ENCODE measurements around the gene PITPNM2. TPM values are rescaled to one million over a fixed set of nuclear protein-coding genes. Genes with fewer than 3 reads are reported as not detected.

PITPNM2 gene
- total RNA-seq, 2 donors from 2014 or later: 21.7 to 47.9 TPM

DNA sequence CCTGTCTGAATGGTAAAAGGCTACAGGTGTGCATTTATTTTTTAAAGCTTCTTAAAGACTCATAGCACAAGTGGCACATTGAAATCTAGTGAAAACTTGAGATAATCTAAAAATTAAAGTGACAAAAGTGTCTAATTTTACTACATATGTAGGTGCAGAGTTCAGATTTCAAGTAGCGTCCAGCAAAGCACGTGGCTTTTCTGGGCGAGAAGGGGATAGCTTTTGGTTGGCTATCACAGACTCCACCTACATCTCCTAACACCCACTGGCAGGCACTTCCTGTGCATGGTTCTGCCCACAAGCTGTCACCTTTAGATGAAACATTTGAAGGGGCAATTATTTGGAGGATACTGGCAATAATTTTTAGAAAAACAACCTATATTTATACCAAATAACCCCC lies 1.9 kb upstream of the PITPNM2 start:
- DNase-seq (no peak), ATAC-seq (no peak)
- no peaks in the 10 kb centered on the region for H3K9me3 ChIP-seq (ENCODE audit: control insufficient read depth, low read length, poor library complexity, severe bottlenecking)
- H3K27me3 Mint-ChIP-seq: no peaks in the 10 kb centered on the region
- peaks cover 3% of the 10 kb centered on the region for H3K36me3 Mint-ChIP-seq (ENCODE audit: low read depth)
- H3K27ac Mint-ChIP-seq: no peak overlapping the region
- H3K4me3 Mint-ChIP-seq: peak overlapping the region; percentile 19
- peaks cover 16% of the 10 kb centered on the region for H3K4me1 Mint-ChIP-seq

DNA sequence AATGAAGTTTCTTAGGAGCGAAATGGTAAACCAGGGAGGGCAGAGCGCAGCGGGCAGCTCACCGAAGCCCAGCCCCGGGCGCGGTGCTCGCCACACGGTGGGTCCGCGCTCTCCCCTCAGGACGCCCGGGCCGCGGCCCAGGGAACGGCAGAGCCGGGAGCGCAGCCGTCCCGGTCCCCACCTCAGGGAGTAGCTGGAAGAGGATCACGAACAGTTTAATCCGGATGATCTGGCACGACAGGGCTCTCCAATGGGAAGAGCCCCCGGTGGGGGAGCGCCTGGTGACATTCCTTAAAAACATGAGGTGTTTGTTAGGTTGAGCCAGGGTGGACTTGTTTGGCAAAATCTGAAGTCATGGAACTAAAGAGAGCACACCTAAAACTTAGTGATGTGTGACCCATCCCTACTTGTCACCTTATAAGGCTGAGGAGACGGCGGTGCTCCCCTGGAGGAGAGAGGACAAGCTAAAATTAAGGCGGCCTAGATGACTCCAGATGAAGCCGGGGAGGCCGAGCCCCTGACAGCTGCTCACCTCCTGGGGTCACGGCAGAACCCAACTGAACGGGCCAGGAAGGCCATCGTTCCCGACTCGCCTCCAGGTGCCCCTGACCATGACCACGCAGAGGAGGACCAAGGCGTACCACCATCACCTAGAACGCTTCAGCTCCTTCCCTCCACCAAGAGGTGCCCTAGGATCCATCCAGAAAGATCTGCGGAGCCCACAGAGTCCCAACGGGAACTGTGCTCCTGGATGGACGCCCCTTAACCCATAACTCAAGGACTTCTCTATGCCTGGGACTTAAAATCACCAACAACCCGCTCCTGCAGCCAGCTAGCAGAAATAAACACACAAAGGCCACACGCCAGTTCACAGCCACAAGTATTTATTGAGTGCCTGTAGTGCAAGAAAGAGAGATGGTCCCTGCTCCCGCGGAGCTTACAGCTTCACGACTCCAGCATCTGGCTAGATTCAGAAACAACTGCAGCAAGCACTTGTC lies 866 bp upstream of the PITPNM2 start:
- no peaks in the 10 kb centered on the region for H3K9me3 ChIP-seq (ENCODE audit: control insufficient read depth, low read length, poor library complexity, severe bottlenecking)
- no peak for DNase-seq
- Mint-ChIP-seq H3K27ac (no peak overlapping the region), H3K4me1 (peaks cover 18% of the 10 kb centered on the region), H3K27me3 (no peaks in the 10 kb centered on the region), H3K36me3 (ENCODE audit: low read depth) (peaks cover 3% of the 10 kb centered on the region), H3K4me3 (peak overlapping the region; percentile 84)
- peak; percentile 5 for ATAC-seq

DNA sequence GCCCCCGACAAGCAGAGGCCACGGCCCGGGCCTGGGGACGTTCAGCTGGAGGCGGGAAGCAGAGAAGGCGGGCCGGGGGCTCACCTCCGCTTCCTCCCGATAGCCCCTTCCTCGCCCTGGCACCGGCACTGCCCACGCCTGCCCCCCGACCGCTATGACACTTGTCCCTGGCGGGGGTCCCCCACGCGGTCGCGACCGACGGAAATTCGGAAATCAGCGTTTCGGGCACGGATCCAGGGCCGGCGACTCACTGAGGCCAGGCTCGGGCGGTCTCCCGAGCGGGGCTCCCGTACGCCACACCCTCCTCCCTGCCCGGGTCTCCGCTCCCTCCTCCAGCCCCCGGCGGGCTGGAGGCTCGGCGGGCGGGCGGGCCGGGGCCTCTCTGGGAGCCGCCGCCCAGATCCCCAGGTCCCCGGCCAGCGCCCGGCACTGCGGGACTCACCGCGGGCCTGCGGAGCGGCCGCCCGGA lies 581 bp downstream of the PITPNM2 start:
- Mint-ChIP-seq H3K36me3 (ENCODE audit: low read depth) (peaks cover 3% of the 10 kb centered on the region), H3K27ac (no peak overlapping the region), H3K4me3 (peak overlapping the region; percentile 91), H3K27me3 (no peaks in the 10 kb centered on the region), H3K4me1 (peaks cover 22% of the 10 kb centered on the region)
- no peak for ATAC-seq
- no peak for DNase-seq
- H3K9me3 ChIP-seq (ENCODE audit: control insufficient read depth, low read length, poor library complexity, severe bottlenecking): no peaks in the 10 kb centered on the region

DNA sequence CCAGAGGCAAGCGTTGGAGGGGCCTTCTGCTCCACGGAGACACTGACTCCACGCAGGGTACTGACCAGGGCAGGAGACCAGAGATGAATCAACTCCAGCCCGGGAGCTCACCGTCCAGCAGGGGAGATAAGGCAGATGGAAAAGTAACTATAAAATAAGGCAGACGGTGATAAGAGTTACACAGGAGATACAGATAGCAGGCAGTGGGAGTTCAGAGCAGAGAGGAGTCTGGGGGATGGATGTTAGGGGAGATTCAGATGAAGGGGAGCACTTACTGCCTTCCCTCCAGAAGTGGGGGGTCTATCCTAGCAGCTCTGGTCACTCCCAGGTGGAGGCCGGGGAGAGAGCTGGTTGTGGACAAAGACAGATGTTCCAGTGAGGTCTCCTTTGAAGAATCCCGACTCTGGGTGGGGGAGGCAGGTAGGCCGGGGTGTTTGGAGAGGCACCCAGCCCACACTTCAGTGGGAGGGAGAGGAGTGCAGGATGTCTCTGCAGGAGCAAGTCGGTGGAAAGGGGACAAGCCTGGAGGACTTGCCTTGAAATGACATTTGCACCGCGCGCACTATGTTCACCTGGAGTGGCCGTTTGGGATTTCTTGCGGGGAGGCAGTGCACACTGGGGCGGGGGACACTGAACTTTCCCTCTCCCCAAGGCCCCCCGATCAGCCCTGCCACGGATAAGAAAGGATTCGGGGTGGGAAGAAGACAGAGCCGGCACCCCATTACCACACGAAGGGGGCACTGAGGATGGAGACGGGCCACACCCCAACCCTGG lies 1.2 kb downstream of the PITPNM2 start:
- Mint-ChIP-seq H3K4me3 (peak overlapping the region; percentile 91), H3K27ac (peak overlapping the region; percentile 14), H3K4me1 (peaks cover 26% of the 10 kb centered on the region), H3K36me3 (ENCODE audit: low read depth) (peaks cover 3% of the 10 kb centered on the region), H3K27me3 (no peaks in the 10 kb centered on the region)
- no peaks in the 10 kb centered on the region for H3K9me3 ChIP-seq (ENCODE audit: control insufficient read depth, low read length, poor library complexity, severe bottlenecking)
- DNase-seq (no peak), ATAC-seq (no peak)

DNA sequence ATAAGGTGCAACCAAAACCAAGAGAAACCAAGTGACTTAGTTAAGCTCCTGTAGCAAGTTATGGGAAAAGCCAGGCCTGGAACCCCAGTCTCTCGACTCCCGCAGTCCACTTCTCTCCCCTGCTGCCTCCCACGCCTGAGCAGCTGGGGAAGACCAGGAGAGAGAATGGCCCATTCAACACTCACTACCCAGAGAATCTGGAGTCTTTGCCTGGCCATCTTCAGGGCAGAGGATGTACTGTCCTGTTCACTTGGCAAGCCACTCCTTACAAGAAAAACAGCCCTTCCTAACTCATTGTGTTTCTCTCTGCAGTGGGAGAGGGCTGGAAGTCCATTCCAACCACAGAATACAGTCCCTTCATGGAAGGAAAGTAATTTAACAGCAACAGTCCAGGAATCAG lies 1.8 kb downstream of the PITPNM2 start:
- no peak for DNase-seq
- H3K27me3 Mint-ChIP-seq: no peaks in the 10 kb centered on the region
- peaks cover 3% of the 10 kb centered on the region for H3K36me3 Mint-ChIP-seq (ENCODE audit: low read depth)
- no peak for ATAC-seq
- peak overlapping the region; percentile 91 for H3K4me3 Mint-ChIP-seq
- H3K9me3 ChIP-seq (ENCODE audit: control insufficient read depth, low read length, poor library complexity, severe bottlenecking): no peaks in the 10 kb centered on the region
- peaks cover 26% of the 10 kb centered on the region for H3K4me1 Mint-ChIP-seq
- peak overlapping the region; percentile 57 for H3K27ac Mint-ChIP-seq

DNA sequence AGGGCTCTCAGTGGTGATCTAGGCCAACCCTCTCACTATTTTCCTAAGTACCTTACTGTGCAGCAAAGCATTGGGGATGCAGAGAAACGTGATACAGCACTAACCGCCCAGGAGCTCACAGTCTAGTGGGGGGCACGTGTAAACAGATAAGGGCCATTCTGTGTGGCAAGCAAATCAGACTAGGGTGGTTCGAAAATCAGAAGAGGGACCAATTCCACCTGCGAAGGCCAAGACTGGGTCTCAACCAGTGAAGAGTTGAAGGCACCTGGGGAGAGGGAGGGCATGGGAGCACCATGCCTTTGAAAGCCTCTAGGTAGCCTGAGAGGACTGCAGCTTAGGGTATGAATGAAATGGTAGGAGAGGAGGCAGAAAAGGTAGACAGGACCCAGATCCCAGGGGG lies 2.2 kb downstream of the PITPNM2 start:
- peak overlapping the region; percentile 91 for H3K4me3 Mint-ChIP-seq
- H3K27me3 Mint-ChIP-seq: no peaks in the 10 kb centered on the region
- ATAC-seq: no peak
- no peaks in the 10 kb centered on the region for H3K9me3 ChIP-seq (ENCODE audit: control insufficient read depth, low read length, poor library complexity, severe bottlenecking)
- peaks cover 28% of the 10 kb centered on the region for H3K4me1 Mint-ChIP-seq
- peak overlapping the region; percentile 57 for H3K27ac Mint-ChIP-seq
- DNase-seq: no peak
- H3K36me3 Mint-ChIP-seq (ENCODE audit: low read depth): peaks cover 3% of the 10 kb centered on the region

DNA sequence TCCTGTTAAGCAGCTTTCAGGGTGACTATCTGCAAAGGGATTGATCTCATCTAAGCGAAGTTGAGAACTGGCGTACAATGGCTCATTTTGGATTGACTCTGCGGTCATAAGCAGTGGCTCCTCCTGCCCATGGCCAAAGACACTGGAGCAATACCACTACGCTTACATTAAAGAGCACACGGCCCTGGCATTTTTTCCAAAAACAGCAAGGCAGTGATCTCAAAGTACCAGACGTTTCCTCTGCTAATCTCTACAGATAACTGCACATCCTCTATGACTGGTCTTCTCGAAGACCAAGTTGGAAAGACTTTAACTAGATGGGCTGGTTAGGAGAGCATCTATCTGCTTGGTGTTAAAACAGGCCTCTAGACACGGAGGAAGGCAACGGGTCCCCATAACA lies 2.7 kb downstream of the PITPNM2 start:
- no peak for ATAC-seq
- peaks cover 28% of the 10 kb centered on the region for H3K4me1 Mint-ChIP-seq
- H3K9me3 ChIP-seq (ENCODE audit: control insufficient read depth, low read length, poor library complexity, severe bottlenecking): no peaks in the 10 kb centered on the region
- H3K27ac Mint-ChIP-seq: peak overlapping the region; percentile 57
- DNase-seq: no peak
- H3K4me3 Mint-ChIP-seq: no peak overlapping the region
- peaks cover 3% of the 10 kb centered on the region for H3K36me3 Mint-ChIP-seq (ENCODE audit: low read depth)
- H3K27me3 Mint-ChIP-seq: no peaks in the 10 kb centered on the region

DNA sequence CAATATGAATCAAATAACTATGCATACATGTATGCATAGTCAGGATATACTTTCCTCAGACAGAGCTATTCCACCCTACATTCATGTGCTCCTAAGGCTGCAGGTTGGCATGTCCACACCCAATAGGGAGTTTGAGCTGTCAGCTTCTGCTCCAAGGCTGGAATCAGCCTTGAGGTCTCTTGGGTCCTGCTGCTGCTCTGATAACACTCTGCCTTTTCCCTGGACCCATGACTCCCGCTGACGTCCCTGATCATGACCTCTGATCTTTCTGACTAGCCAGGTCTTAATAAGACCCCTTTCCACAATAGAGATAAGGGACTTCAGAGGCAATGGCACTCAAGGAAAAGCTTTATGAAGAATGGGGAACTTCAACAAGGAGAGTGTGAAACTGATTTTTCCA lies 5.7 kb downstream of the PITPNM2 start:
- ATAC-seq: no peak
- Mint-ChIP-seq H3K27ac (no peak overlapping the region), H3K4me1 (peaks cover 35% of the 10 kb centered on the region), H3K27me3 (no peaks in the 10 kb centered on the region), H3K36me3 (ENCODE audit: low read depth) (peaks cover 3% of the 10 kb centered on the region), H3K4me3 (no peak overlapping the region)
- no peaks in the 10 kb centered on the region for H3K9me3 ChIP-seq (ENCODE audit: control insufficient read depth, low read length, poor library complexity, severe bottlenecking)
- DNase-seq: no peak

DNA sequence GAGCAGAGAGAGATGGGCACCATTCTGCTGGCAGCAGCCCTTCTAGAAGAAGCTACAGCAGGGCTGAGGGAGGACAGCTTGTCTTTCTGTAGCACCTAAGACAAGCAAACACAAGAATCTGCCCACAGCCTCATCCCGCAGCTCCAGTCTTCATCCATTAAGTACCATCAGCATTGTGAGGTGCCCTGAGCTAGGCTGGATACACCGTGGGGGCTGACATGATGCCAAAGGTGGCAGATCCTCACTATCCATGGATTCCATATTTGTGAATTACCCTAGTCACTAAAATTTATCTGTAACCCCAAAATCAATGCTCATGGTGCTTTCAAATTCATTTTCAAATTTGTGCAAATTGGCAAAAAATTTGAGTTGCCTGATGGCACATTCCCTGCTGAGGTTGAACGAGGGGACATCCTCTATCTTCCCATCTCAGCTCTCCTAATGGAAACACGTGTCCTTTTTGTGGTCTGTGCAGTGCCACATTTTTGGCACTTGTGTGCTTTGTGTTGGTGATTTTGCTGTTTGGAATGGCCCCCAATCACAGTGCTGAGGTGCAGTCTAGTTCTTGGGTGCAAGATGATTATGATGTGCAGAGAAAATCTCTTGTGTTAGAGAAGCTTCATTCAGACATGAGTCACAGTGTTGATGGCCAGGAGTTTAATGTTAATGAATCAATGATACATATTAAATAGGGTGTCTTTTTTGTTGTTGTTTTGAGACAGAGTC lies 7.0 kb downstream of the PITPNM2 start:
- Mint-ChIP-seq H3K36me3 (ENCODE audit: low read depth) (no peaks in the 10 kb centered on the region), H3K27me3 (no peaks in the 10 kb centered on the region), H3K4me1 (peaks cover 27% of the 10 kb centered on the region), H3K27ac (no peak overlapping the region), H3K4me3 (no peak overlapping the region)
- no peaks in the 10 kb centered on the region for H3K9me3 ChIP-seq (ENCODE audit: control insufficient read depth, low read length, poor library complexity, severe bottlenecking)
- ATAC-seq (no peak), DNase-seq (no peak)

DNA sequence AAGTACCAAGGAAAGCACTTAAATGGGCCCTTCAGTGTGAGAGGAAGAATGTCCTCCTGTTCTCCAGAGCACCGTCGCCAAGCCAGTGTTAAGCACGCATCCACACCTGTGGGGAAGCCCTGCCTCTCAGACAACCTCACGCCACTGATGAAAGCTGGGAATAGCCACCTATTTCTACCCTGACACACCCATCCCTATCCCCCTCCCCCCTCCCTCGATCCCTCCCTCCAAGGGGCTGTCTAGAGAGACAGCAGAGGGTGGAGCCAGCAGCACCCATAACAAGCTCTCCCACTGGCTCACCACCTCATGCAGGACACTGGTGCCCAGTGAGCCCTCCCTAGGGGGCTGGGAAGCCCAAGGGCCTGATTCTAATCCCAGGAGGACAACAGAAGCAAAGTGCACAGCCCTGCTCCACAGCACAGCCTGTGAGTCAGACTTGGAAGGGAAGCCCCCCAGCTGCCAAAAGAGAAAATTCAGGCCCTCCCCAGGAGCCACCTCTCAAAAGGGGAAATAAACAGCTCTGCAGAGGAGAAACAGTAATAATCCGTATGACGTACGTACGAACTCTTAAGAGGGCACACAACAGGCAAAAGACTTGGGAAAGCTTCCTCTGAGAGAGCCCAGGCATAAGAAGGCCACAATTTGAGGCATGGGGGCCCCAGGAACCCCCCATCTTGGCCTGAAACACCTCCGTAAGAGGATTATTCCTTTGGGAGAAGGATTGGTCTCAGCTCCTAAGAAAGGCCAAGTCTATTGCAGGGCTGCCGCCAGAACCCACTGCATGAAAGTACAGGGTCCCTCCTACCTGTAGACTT lies 7.8 kb downstream of the PITPNM2 start:
- Mint-ChIP-seq H3K4me3 (no peak overlapping the region), H3K36me3 (ENCODE audit: low read depth) (no peaks in the 10 kb centered on the region), H3K27ac (no peak overlapping the region), H3K27me3 (no peaks in the 10 kb centered on the region), H3K4me1 (peaks cover 22% of the 10 kb centered on the region)
- H3K9me3 ChIP-seq (ENCODE audit: control insufficient read depth, low read length, poor library complexity, severe bottlenecking): no peaks in the 10 kb centered on the region
- no peak for ATAC-seq
- DNase-seq: no peak

DNA sequence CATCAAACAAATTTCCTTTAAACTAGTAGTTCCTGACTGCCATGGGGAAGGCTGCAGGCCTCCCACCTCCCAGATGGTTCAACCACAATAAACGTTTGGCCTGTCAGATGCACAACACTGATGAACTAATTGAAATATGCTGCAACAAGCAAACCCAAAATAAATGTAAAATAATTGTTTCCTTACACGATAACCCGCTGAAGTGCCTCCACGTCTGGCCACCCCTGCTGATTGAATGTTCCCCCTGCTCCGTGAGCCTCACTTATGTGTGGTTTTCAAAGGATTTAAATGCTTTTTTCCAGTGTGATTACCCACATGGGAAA lies 8.4 kb downstream of the PITPNM2 start:
- H3K4me3 Mint-ChIP-seq: no peak overlapping the region
- ATAC-seq: no peak
- no peak overlapping the region for H3K27ac Mint-ChIP-seq
- H3K36me3 Mint-ChIP-seq (ENCODE audit: low read depth): no peaks in the 10 kb centered on the region
- no peaks in the 10 kb centered on the region for H3K27me3 Mint-ChIP-seq
- no peaks in the 10 kb centered on the region for H3K9me3 ChIP-seq (ENCODE audit: control insufficient read depth, low read length, poor library complexity, severe bottlenecking)
- DNase-seq: no peak
- peaks cover 20% of the 10 kb centered on the region for H3K4me1 Mint-ChIP-seq

DNA sequence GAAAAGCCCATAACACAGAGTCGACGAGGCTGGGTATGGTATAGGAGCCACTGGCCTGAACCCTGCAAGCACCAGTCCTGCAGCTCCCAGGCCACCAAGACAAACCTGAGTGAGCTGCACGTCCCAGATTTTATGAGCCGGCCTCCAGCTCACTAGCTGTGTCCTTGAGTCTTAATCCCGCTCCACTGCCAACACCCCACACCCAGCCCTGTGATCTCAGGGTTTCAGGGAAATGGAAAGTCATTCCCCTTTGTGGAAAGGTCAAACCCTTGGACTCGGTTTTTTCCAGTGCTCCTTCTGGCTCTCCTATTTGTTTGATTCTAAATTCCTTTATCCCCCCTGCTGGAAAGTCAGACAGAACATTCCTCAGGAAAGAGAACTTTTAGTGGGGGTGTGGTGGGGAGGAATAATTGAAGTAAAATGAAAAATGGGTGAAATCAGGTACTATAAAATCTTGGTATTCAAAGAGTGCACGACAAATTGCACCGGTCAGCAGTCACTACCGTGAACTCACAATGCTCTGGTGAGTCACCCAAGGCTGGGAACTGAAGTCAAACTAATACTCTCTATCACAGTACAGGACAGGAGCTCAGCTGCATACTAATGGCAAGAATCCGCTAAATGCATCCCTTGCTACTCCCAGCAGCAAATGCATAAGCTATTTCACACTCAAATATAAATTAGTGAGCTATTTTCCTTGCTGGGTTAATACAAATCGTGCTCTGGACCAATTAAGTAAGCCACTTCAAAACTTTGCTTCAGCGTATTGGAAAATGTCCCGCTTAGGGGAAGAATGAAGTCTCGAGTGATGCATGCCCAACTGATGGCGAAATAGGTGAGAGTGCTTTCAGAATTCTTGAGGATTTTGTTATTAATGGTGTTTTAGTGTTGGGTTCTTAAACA lies 9.0 kb downstream of the PITPNM2 start:
- H3K27ac Mint-ChIP-seq: no peak overlapping the region

More for the DNA sequence above, 9.0 kb downstream of the PITPNM2 start:
- no peaks in the 10 kb centered on the region for H3K36me3 Mint-ChIP-seq (ENCODE audit: low read depth)
- H3K4me3 Mint-ChIP-seq: no peak overlapping the region
- H3K9me3 ChIP-seq (ENCODE audit: control insufficient read depth, low read length, poor library complexity, severe bottlenecking): no peaks in the 10 kb centered on the region
- no peak for ATAC-seq
- DNase-seq: no peak
- H3K4me1 Mint-ChIP-seq: peaks cover 19% of the 10 kb centered on the region
- H3K27me3 Mint-ChIP-seq: no peaks in the 10 kb centered on the region
